Left lung (tissue), 10 donors: ENCODE measurements around the gene KCNK5. TPM values are rescaled to one million over a fixed set of nuclear protein-coding genes. Genes with fewer than 3 reads are reported as not detected.

ENCODE experiments used
- ATAC-seq: fragments of 200-7000 bp; cut with Tn5 transposase; one replicate; pipeline ENCODE4 v1.9.1; 2020; ENCODE audit warnings: moderate library complexity
- DNase-seq, 4 donors: peaks; one replicate each; pipeline ENCODE4 v3.0.0-alpha.2; 2013 to 2020
- H3K27ac ChIP-seq, 2 donors: fragments of 200-600 bp; sonication (generic) in 1 of 2; one replicate each; pipeline versions ENCODE4 v1.5.0 to v1.8.0; 2020 to 2021
- H3K27me3 ChIP-seq, 2 donors: fragments of 200-600 bp; sonication (generic) in 1 of 2; one replicate each; pipeline versions ENCODE4 v1.5.0 to v1.8.0; 2020 to 2021
- H3K36me3 ChIP-seq, 2 donors: fragments of 200-600 bp; sonication (generic) in 1 of 2; one replicate each; pipeline versions ENCODE4 v1.5.0 to v1.8.0; 2020 to 2021
- H3K4me1 ChIP-seq, 2 donors: fragments of 200-600 bp; one replicate each; pipeline ENCODE4 v1.8.0; 2021
- H3K4me3 ChIP-seq, 2 donors: fragments of 200-600 bp; sonication (generic) in 1 of 2; one replicate each; pipeline versions ENCODE4 v1.5.0 to v1.8.0; 2020 to 2021; ENCODE audit warnings: mild to moderate bottlenecking in 1 of 2
- H3K9me3 ChIP-seq, 2 donors: fragments of 200-600 bp; sonication (generic) in 1 of 2; one replicate each; pipeline versions ENCODE4 v1.5.0 to v1.8.0; 2020 to 2021
- intact Hi-C, 2 donors: fragments of 100-400 bp; cut with DNase I; formaldehyde crosslinking; loops; one replicate each; pipeline versions ENCODE4 v1.11.2 to v1.14.2; 2022
- polyA plus RNA-seq, 6 donors: library from polyadenylated mRNA; unstranded; fragments of 120-200 nt; gene quantifications; one replicate each; pipeline ENCODE4 v1.2.1, GENCODE V29; 2013; ENCODE audit not compliant: insufficient read length in 6 of 6
- total RNA-seq, 2 donors: library from RNA; stranded (reverse); fragmentation: NEBNext Ultra II Directional; extraction: Animal tissue kit (Norgen Biotek cat#: 25700); gene quantifications; one replicate each; pipeline ENCODE4 v1.2.1, GENCODE V29; 2021
- TF ChIP-seq, protein P1 (sequence below), 2 donors: fragments of 200-600 bp; sonication (generic) in 1 of 2; IDR thresholded peaks; one replicate each; pipeline versions ENCODE4 v1.5.0 to v1.8.0; 2021; ENCODE audit warnings: antibody characterized with exemption in 2 of 2
- donor health status: DM: no; HTN: yes; CAD: no.
- donor health status: DM: no; HTN: no; CAD: no.

Gene KCNK5
- total and polyA plus RNA-seq, 8 donors = 12.6 to 26.4 (median 22.8) TPM

DNA sequence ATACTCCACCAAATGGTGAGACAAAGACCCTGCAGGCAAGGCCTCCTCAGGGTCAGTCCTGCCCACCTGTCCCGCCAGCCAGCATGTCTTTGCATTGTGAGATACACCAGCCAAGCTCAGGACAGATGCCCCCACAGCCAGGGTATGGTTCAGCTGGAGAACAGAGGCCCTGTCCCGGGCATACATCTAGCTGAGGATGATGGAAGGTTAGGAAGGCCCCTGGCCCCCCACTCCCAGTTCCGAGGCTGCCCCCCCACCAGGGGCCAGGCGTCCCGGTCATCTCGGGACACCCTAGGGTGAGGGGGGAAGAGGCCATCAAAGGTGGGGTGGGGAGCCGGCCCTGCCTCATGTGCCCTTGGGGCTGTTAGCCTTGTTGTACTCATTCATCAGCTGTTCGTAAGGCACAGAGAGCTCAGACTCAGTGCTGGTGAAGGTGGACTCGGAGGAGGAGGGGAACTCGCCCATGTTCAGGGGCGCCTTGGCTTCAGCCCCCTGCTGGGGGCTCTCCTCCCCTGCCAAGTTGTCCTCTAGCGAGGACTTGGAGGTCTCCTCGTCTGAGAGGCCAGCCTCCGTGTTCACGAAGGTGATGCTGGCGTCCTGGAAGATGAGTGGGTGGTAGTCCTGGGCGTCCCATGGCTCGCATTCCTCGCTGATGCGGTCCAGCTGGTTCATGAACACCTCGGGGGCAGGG, 38.6 kb downstream of the KCNK5 start:
- no peak overlapping the region for H3K27ac ChIP-seq
- intact Hi-C loops = no loop called here
- no peaks in the 10 kb centered on the region for H3K9me3 ChIP-seq

DNA sequence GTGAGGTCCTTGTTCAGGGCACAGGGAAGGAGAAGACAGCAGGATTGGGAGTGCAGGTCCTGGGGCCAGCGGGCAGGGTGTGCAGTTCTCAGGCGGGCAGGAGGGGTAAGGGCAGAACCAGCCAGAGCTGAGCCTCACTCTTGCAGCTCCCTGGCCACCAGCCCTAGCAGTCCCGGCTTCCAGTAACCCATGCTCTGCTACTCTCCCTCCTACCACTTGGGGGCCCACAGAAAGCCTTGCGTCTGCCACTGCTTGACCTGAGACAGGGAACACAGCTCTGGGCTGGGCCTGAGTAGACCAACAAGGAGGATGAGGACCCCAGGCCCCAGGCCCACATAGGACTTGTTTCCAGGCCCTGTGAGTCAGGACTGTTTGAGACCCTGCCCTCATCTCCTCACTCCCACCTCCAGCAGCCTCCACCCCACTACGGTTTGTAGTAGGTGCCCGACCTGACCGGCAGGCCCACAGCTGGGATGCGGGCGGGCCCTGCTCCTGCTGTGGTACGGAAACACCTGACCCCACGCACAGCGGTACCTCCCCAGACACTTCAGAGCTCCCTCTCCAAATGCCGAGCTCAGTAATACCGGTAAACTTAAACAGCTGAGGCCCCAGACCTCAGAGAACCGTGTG, 39.2 kb downstream of the KCNK5 start:
- Histone ChIP-seq H3K4me3 (no peak overlapping the region), H3K9me3 (no peaks in the 10 kb centered on the region), H3K4me1 (peaks cover 3 to 16% of the 10 kb centered on the region in 2 donors), H3K36me3 (peaks cover 0 to 46% of the 10 kb centered on the region in 2 donors), H3K27ac (no peak overlapping the region), H3K27me3 (no peaks in the 10 kb centered on the region)
- DNase-seq (peak in 2 of 4 donors; percentile 44 to 50), ATAC-seq (peak; percentile 74)
- TF ChIP-seq, protein P1, sequence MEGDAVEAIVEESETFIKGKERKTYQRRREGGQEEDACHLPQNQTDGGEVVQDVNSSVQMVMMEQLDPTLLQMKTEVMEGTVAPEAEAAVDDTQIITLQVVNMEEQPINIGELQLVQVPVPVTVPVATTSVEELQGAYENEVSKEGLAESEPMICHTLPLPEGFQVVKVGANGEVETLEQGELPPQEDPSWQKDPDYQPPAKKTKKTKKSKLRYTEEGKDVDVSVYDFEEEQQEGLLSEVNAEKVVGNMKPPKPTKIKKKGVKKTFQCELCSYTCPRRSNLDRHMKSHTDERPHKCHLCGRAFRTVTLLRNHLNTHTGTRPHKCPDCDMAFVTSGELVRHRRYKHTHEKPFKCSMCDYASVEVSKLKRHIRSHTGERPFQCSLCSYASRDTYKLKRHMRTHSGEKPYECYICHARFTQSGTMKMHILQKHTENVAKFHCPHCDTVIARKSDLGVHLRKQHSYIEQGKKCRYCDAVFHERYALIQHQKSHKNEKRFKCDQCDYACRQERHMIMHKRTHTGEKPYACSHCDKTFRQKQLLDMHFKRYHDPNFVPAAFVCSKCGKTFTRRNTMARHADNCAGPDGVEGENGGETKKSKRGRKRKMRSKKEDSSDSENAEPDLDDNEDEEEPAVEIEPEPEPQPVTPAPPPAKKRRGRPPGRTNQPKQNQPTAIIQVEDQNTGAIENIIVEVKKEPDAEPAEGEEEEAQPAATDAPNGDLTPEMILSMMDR (IDR thresholded peaks at IDR 0.05) = peak; percentile 52 to 57
- intact Hi-C loops = no loop called here

More for the DNA sequence above, 38.6 kb downstream of the KCNK5 start:
- peaks cover 0 to 53% of the 10 kb centered on the region in 2 donors for H3K36me3 ChIP-seq
- ATAC-seq = no peak
- H3K4me3 ChIP-seq = no peak overlapping the region
- peaks cover 3 to 16% of the 10 kb centered on the region in 2 donors for H3K4me1 ChIP-seq
- TF ChIP-seq, protein P1 (IDR thresholded peaks at IDR 0.05) = no peak
- no peak for DNase-seq
- H3K27me3 ChIP-seq = no peaks in the 10 kb centered on the region

DNA sequence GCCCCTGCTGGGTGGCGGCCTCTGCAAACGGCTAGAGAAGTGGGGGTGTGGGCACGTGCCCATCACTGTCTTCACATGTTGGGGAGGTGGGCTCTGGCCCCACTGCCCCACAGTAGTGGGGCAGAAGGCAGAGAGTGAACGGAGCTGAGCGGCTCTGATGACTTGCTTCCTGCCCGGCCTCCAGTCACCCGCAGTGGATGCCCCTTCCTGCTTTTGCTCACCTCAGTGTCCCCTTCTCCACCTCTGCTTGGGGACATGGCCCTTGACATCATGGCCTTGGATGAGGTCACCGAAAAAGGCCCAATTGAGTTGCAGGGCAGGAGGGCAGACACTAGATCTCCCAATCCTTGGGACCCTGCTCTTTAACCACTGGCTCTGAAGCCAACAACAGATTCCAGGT, 40.1 kb downstream of the KCNK5 start:
- Histone ChIP-seq H3K27me3 (no peaks in the 10 kb centered on the region), H3K27ac (peak overlapping the region in 1 of 2 donors; percentile 7), H3K4me1 (peaks cover 3 to 16% of the 10 kb centered on the region in 2 donors), H3K4me3 (no peak overlapping the region), H3K9me3 (no peaks in the 10 kb centered on the region), H3K36me3 (peaks cover 0 to 37% of the 10 kb centered on the region in 2 donors)
- ATAC-seq (no peak), DNase-seq (no peak)
- TF ChIP-seq, protein P1 (IDR thresholded peaks at IDR 0.05) = no peak
- intact Hi-C loops = no loop called here

DNA sequence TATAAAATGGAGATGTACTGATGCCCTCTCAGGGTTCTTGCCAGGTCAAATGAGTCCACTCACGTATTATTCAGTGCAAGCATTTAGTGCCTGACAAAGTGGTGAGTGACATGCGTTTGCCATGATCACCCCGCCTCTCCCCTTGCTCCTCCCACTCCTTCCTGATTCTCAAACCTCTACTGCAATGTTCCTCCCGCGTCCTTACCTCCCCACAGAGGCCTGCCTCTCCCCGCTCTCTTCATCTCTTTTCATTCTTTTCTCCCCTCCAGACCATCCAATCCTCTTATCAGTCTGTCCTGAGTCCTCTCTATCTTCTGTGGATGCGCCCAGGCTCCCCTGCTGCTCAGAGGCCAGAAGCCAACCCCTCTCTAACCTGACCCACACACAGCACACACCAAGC, 40.7 kb downstream of the KCNK5 start:
- intact Hi-C loops = no loop called here
- ATAC-seq = peak; percentile 32
- peaks cover 0 to 32% of the 10 kb centered on the region in 2 donors for H3K36me3 ChIP-seq
- no peak for DNase-seq
- H3K9me3 ChIP-seq = no peaks in the 10 kb centered on the region
- H3K27ac ChIP-seq = peak overlapping the region in 1 of 2 donors; percentile 7
- H3K4me1 ChIP-seq = peaks cover 3 to 16% of the 10 kb centered on the region in 2 donors
- no peak overlapping the region for H3K4me3 ChIP-seq
- no peaks in the 10 kb centered on the region for H3K27me3 ChIP-seq
- TF ChIP-seq, protein P1 (IDR thresholded peaks at IDR 0.05) = no peak

DNA sequence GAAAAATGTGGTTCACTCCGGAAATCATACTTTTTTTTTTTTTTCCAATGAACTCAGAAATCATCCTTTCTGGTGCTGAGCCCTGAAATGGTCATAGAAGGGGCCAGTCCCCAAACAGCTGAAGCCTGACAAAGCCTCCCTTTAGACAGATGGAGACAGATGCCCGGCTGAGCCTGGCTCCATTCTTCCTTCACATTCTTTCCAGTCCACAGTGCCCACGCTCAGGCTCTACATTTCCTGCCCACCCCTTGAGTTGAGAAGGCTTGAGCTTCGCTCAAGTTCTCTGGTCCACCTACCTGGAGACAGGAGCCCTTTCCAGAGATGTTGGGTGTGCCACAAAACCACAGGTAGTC, 41.2 kb downstream of the KCNK5 start:
- no peak for ATAC-seq
- intact Hi-C loops = no loop called here
- Histone ChIP-seq H3K9me3 (no peaks in the 10 kb centered on the region), H3K4me3 (no peak overlapping the region), H3K4me1 (peaks cover 3 to 16% of the 10 kb centered on the region in 2 donors), H3K27me3 (no peaks in the 10 kb centered on the region), H3K27ac (no peak overlapping the region), H3K36me3 (peaks cover 0 to 27% of the 10 kb centered on the region in 2 donors)
- DNase-seq = no peak
- TF ChIP-seq, protein P1 (IDR thresholded peaks at IDR 0.05) = no peak
